Forelimb muscle (tissue), 1 donor: ENCODE data around the gene DGKZ. TPM values are rescaled to one million over a fixed set of nuclear protein-coding genes. Genes with fewer than 3 reads are reported as not detected.

Source experiments
- DNase-seq: peaks from one replicate; pipeline ENCODE4 v3.0.0-alpha.2; 2013; ENCODE audit warnings: low read depth
- polyA plus RNA-seq: library from polyadenylated mRNA; unstranded; fragments of 120-200 nt; gene quantifications from one replicate; pipeline ENCODE4 v1.2.1, GENCODE V29; 2013; ENCODE audit not compliant: insufficient read length

DGKZ gene
- polyA plus RNA-seq, 1 donor, result 77.8 TPM

DNA sequence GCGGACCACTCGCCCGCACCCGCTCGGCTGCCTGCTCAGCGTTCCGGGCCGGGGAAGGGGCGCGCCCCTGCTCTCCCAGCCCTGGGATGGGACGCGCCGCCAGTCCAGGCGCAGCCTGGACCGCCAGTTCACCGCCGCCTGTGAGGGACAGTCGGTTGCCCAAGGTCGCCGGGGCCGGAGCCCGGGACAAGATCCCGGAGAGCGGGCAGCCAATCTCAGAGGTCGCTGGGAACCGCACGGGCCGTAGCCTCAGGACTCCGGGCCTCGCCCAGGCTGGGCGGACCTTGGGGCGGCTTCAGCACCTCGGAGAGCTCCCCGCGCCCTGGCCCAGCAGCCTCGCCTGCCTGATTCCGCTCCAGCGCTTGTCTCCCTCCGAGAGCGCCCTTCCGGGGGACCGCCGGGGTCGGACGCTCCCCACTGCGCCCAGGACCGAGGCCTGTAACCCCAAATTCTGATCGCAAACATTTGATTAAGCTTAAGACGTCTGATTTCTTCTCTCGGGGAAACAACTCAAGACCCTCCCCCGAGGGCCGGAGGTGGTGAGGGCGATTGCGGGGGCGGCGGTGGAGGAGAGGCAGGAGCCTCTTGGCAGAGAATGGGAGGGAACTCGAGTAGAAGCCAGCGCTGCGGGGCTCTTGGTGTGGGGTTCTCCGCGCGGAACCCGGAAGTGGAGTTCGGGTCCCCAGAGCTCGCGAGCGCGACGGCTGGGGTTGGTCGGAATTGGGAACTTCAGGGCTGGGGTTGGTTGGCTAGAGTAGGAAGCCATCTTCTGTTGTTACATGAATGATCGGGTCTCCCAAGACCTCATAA is 45.4 kb downstream of the DGKZ start:
- DNase-seq, result peak; percentile 39

DNA sequence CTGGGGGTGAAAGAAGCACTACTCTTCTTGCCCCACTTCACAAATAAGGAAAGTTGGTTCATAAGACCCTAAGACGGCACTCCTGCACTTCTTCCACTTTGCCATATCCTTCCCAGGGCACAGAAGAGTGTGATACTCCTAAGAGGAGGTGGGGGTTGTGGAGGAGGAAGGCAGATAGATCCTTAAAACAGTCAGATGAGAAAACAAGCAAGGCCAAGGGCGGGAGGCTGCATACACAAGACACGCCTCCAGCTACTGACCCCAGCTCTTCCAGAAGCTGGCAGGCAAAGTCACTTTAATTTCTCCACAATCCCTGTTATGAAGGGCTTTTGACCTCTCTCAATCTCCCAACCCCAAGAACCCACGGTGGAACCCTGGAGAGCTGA is 46.0 kb downstream of the DGKZ start:
- DNase-seq, result no peak

DNA sequence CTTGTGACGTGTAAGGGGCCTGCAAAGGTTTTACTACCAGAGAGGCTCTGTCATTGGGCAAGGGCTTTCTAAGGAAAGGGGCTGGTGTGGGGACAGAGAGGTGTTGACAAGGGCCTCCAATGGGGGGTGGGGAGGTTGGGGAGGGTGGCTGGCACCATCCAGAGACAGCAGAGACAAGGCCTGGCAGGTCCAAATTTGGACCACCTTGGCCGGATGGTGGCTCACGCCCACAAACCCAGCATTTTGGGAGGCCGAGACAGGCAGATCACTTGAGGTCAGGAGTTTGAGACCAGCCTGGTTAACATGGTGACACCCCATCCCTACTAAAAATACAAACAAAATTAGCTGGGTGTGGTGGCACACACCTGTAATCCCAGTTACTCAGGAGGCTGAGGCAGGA is 46.5 kb downstream of the DGKZ start:
- DNase-seq, result no peak

DNA sequence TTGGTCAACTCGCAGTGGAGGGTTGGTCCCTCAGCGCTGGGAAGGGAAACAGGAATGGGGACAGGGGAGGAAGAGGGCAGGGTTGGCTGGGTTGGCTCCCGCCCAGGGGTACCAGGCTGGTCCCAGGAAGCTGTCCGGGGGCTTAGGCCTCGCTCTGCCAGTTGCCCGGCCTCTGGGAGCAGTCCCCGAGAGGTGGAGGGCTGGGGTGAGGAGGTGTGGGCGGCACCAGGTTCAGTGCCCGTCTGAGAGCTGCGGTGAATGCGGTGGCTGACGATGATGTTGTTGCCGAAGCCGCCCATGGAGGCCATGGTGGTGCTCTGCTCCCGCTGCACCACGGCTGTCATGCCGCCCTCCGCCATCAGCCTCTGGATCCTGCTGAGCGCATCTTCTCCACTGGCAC is 50.3 kb downstream of the DGKZ start:
- DNase-seq, result no peak

DNA sequence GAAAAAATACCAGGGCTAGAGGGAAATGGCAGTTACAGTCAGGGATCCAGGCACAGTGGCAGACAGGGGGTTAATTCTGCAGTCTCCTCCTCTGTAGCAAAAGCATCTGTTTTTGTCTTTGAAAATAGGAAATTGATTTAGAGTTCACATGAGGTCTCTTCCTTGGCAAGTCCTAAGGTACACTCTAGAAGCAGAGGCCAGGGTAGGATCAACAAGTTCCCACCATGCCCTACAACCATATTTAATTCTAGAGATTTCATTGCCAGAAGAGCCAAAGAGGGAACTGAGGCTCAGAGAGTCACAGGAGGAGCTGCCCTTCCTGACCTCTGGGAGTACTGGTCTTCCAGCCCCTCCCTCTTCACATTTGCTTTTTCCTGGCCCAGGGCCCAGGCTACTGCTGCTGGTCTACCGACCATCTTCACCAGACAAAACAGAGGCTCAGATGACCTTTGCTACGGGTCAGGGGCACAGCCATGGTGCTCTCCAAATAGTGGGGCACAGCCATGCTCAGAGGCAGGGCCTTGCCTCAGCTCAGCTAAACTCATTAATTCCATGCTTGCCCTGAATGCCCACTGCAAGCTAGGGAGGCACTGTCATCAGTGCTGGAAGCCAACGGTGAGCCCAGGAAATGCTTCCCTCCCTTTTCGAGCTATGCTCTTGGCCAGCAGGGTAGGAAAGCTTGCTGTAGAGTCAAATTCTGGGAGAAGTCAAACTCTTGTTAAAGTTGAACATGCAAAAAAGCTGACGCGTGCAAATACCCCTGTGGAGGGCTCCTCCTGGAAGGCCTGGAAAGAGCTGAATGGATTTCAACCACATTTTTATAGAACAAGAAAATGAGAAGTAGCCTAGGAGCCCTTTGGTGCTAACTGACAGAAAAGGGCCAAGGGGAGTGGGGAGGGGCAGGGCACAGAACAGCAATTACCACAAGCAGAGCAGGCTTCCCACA is 56.0 kb downstream of the DGKZ start:
- no peak for DNase-seq

DNA sequence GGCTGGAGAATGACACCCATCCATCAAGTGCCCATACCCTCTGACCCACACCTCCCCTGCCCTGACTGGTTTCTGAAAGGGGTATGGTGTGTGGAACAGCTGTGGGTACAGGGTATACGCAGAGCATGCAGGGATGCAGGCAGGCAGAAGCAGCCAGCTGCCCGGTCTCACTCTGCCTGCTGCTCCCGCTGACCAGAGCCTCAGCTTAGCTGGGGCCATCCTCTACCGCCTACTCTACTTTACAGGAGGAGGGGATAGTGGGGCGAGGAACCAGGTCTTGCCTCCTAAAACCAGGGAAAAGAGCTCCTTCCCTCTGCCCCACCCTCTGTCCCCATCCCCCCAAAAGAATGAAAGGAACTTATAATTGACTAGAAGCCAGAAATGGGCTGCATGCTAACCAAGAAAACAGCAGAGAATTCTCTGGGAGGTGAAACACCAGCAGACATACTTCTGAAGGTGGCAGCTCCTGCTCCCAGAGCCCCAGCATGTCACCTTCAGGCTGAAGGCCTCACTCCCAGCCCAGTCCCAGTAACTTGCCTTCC is 57.3 kb downstream of the DGKZ start:
- DNase-seq, result no peak

DNA sequence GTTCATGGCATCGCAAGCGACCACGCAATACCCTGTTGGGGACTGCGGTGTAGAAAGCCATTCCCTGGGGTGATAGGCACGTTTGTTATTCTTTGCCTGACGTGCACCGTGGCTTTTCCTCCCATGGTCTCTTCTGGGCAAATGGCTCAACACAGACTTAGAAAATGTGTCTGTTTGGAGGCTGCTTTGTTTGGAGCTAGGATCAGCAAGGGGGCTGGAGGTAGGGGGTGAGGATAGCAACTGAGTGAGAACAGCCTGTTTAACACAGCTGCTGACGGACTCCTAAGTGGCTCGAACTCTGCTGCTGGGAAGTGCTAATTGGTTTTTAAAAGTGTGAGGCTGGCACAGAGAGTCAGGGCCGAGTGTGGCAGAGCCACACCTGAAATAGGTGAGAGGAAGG is 60.4 kb downstream of the DGKZ start:
- no peak for DNase-seq

DNA sequence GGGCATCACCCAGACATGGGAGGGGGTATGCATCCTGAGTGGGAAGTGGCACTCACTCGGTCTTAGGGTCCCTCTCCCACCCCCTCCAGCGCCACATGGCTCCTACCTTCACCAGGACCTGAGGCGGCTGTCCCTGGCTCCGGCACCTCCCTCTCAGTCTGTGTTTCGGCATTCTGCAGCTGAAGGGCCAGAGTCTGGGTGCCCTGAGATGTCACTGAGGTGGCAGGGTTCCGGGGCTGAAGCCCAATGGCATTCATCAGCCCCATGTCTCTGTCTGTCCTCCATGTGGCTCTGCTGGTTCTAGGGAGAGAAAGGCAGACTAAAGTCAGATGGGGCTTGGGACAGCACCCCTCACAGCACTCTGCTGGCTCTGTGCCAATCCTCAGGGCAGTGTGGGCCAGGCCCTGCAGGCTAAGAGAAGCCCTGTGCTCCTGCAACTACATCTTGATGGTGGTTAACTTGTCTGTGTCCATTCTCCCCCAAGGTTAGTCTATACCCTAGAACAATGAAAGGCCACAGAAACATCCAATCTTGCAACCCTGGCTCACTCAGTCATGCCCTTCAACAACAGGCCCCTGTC is 61.2 kb downstream of the DGKZ start:
- DNase-seq, result no peak

DNA sequence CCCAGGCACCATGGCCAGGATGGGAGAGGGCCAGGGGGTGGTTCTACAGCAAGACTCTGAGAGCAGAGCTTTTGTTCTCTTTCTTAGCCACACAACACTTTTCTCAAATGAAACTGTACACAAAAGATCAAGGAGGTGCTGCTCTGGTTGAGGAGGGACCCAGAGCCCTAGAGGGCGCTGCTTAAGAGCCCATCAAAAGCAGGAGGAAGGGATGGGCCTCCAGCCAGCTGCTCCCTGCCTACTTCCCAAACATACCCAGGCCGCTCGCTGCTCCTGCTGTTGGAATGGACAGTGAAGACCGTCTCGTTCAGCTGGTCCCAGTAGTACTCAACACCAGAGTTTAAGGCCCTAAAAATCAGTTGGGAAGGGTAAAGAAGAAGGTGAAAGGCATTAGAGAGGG is 62.8 kb downstream of the DGKZ start:
- no peak for DNase-seq

DNA sequence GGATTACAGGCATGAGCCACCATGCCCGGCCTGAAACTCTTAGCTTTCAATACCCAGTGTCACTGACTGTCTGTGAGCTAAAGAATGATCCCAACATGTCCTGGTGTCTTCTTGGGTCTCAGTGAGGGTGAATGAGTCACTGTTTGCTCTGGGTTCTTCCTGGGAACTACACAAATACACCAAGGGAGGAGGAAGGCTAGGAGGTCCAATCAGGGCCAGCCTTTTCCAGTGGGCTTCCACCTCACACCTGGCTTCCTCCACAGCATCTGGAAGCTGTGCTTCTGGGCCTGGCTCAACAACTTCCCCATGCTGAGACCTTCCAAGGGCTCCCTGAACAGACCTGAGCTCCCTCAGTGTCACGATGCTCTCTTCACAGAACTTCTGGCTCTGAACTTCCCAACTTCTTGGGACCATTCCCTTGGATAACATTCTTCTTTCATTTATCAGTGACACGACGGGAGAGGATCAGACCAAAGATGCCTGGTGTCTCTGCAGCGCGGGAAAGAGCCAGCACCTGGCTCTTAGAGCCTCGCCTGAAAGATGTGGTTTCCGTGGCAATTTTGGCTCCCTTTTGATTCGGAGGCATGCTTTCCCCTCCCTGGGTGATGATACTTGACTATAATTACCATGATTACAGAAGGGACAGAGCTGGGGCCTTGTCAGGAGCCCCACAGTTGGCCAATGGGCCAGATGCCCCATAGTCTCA is 66.7 kb downstream of the DGKZ start:
- no peak for DNase-seq

DNA sequence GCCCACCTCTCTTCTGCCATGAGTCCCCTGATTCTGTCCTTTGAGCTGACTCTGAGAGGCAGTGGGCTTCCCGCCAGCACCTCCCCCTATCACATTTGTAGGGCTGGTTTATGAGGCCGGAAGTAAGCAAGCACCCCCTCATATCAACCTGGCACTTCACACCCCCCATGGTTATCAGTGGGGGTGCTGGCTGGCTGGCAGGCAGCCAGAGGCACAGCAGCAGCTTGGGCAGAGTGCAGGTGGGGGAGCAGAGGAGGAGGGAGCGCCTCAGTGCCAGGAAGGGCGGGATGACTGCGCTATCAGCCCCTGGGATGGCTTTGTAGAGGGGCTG is 67.2 kb downstream of the DGKZ start:
- no peak for DNase-seq

DNA sequence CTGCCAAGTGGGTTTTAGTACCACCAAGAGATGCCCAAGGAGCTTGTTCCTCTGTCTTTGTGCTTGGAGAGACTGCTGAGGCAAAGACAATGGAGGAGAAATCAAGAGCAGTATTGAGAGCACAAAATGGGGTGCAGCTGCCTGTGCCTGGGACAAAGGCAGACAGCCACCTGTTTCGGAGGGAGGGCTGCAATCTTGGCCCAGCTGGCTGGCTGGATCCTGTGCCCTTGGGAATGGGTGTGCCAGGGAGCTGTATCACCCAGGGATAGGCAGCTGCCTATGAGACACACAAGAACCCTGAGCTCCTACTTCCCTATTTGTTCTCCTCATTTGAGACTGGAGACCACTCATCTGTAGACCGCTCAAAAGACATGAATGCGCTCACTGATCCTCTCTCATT is 67.6 kb downstream of the DGKZ start:
- DNase-seq, result no peak

DNA sequence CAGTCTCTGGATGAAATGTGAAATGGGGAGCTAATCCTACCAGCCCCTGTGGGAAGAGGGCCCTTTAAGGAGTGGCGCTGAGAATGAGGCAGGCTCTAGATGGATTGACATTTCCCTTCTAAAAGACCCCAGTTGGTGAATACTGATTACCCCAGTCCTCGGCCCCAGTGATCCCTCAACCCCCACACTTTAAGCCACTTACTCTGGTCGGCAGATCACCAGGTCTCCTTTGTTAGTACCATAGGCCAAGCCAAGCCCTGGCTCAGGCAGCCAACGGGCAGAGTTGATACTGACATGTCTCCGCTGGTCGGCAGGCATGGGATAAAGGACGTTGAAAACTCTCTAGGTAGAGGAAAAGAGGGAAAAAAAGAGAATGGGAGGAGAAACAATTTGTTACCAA is 70.4 kb downstream of the DGKZ start:
- no peak for DNase-seq

DNA sequence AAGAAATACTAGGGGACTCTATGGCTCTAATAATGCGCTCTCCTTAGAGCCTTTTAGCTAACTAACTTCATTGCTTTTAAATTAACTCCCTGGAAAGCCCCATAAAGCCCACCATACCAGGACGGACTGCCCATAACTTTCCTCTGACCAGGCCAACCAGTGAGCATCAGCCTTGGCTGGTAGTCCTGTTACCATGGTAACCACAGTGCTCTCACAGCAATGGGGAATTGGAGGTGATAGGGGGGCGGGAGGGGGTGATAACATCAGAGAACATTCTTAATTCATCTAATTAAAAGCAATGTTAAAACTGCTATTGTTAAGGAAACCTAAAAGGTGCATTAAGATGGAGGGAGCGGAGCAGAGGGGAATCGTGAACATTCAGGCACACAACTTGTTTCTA is 71.5 kb downstream of the DGKZ start:
- no peak for DNase-seq

DNA sequence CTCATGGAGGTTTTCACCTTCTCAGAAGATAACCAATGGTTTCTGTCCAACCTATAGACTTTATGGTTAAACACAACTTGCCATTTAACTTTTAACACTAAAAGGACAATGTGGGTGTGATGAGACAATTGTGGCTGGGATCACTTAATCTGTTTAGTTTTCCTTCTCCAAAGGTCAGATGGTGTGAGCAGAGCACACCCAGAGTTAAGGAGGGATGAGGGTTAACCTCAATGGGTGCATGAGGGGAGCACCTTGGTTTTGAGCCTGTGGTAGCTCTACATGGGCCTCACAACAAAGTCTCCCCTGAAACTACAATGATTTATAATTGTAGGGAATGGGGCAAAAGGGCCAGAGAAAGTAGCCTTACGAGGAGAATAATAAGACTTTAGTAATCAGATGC is 73.2 kb downstream of the DGKZ start:
- DNase-seq, result no peak

DNA sequence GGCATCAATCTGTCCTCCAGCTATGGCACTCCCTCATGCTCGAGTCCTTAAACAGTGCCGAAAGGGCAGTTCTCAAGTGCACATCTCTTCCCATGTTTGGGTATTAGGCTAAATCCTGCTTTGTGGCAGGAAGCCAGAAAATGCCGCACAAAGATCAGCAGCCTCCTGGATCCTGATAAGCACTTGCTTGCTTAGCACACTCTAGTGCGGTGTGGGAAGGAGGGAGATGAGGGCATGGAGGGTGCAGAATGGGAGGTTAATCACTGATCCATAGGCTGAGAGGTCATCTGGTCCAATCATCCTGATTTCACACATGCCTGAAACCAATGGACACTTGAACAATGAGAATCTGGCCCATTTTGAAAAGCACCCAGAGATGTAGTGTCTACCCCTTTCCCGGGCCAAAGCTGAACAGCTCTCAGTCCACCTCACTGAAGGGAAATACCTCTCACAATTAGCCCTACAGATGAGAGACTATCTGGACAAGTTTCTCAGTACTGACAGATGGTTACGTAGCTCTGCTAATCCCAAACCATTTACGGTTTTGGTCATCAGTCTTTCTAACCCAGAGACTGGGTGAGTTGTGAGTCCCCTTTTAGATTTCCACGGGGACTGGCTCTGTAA is 74.1 kb downstream of the DGKZ start:
- no peak for DNase-seq

DNA sequence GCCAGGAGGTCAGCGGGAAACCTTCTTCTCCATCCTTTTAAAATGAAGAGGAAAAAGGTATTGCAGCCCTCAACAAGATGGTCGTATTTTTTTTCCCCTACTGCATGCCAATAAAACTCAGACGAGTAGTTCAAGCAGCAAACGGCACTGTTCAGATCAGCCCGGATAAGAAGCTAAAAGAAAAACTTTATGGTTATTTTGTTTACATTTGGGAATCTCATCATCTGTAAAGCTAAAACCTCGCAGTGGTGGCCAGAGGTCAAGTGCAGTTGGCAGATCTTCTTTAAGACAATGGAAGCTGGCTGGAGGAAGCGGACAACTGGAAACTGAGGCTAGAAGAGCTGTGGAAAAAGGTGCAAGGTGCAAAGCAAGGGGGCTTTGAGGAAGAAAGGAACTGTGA is 75.3 kb downstream of the DGKZ start:
- DNase-seq, result no peak

DNA sequence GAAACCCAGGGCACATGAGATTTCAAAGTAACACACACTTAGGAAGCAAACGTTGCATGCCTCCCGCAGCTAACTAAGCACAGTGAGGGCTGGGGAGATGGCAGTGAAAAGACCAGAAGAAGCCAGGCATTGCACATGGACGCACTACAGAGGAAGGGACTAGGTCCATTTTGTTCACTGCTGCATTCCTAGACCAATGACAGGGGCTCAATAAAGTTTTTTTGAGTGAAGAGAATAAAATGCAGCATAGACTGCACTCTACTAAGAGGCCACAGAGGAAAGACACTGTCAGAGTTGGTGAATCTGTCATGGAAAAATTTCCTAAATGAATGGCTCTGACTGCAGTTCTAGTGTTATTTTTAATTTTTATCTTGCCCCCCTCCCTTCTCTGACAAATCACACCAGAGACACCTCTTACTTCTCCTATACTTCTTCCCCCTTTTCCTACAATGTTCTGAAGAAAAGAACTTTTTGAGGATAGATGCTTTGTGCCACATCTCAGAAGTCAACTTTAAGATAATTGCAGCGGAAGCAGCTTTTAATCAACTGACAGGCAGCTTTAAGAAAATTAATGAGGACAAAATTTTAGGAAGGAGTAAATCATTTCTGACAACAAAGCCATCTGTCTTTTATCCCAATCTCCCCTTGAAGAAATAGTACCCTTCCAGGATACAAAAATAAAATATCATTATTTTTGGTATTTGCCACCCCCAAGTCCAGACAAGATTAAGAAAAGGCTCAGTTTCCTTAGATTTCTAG is 79.1 kb downstream of the DGKZ start:
- DNase-seq, result no peak

DNA sequence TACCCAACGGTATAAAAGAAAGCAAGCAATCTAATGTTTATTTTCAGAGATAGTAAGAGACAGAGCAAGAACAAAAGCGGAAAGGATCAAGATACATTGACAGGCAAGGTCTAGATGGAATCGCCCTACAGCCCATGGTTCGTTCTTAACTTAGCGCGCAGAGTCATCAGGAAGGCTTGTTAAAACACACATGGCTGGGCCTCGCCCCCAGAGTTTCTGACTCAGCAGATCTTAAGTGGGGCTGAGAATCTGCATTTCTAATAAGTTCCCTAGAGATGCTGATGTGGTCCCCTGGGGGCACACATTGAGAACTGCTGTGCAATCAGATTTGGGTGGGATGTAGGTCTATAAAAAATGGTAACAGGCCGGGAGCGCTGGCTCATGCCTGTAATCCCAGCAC is 80.1 kb downstream of the DGKZ start:
- DNase-seq, result no peak

DNA sequence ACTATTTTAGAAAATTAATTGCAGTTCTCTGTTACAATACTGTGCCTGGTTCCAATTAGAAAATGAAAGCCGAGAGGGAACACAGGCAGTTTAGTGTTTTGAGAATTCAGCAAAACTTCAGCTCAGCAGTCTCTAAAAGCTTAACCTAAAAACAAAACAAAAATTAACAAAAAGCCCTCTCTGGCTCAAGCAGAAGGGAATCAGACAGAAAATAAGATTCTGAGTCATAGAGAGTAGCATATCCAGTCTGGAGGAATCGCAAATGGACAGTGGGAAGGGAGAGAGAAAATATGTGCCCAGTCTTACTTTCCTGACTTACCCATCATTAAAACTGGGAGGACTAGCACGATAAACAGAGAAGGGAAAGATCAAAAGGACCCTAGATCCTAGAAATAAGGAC is 82.5 kb downstream of the DGKZ start:
- DNase-seq, result no peak
